ENCODE data around the gene SPTB.

DNA sequence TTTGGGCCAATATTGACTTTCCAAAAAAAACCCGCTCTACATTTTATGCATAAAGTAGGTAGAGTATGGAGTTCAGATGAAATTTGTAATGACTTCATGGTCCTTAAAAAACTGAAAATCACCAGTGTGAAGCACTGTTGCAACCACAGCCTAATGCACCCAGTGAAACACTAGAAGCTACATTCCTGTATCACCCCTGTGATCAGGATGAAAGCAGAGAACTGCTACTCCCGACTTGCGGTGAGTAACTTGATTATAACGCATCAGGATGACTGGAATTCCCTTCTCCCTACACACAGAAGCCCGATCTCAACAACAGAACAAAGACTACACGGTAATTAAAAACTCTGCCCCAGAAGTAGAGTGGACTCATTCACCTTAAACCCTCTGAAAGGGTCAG lies 33.8 kb downstream of the SPTB start:
- no peak for TF ChIP-seq SP1 (IDR thresholded peaks at IDR 0.05)
- TF ChIP-seq SUZ12 (IDR thresholded peaks at IDR 0.05) = no peak
- no peak for TF ChIP-seq LEF1 (IDR thresholded peaks at IDR 0.05; ENCODE audit: borderline replicate concordance)
- no peak for TF ChIP-seq ARNT (IDR thresholded peaks at IDR 0.05)
- TF ChIP-seq ELF4 (IDR thresholded peaks at IDR 0.05) = no peak
- no peak for TF ChIP-seq ZNF384 (IDR thresholded peaks at IDR 0.05)
- no peak for TF ChIP-seq FOXM1 (IDR thresholded peaks at IDR 0.05; ENCODE audit: borderline replicate concordance)
- no peak for TF ChIP-seq FOXA1 (IDR thresholded peaks at IDR 0.05)
- TF ChIP-seq, protein P1, sequence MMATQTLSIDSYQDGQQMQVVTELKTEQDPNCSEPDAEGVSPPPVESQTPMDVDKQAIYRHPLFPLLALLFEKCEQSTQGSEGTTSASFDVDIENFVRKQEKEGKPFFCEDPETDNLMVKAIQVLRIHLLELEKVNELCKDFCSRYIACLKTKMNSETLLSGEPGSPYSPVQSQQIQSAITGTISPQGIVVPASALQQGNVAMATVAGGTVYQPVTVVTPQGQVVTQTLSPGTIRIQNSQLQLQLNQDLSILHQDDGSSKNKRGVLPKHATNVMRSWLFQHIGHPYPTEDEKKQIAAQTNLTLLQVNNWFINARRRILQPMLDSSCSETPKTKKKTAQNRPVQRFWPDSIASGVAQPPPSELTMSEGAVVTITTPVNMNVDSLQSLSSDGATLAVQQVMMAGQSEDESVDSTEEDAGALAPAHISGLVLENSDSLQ (IDR thresholded peaks at IDR 0.05) = no peak
- no peak for TF ChIP-seq HDGF (IDR thresholded peaks at IDR 0.05; ENCODE audit: borderline replicate concordance)
- TF ChIP-seq BHLHE40 (IDR thresholded peaks at IDR 0.05; ENCODE audit: borderline replicate concordance) = no peak
